Adrenal gland (tissue), 5 donors: Measurements from ENCODE around the gene DOCK8.

Experiments
- CTCF ChIP-seq, 6 experiments: fragments of 450-650 bp in 4 of 6; fragments of 200-600 bp in 2 of 6; sonication (generic) in 1 of 6; IDR thresholded peaks; 1 replicate in 5 of 6; 2 replicates in 1 of 6; pipeline versions ENCODE4 v1.5.1 to v1.8.0; 2016 to 2021; ENCODE audit warnings: antibody characterized with exemption in 6 of 6, mild to moderate bottlenecking in 2 of 6, moderate library complexity in 1 of 6
- POLR2A ChIP-seq, 2 donors: fragments of 450-650 bp; IDR thresholded peaks; one replicate each; pipeline ENCODE4 v1.6.1; 2017; ENCODE audit warnings: antibody characterized with exemption in 2 of 2, mild to moderate bottlenecking in 2 of 2, moderate library complexity in 1 of 2
- donor health status: DM: no; HTN: no; CAD: no.

- TF ChIP-seq CTCF (IDR thresholded peaks at IDR 0.05) (no peak), POLR2A (IDR thresholded peaks at IDR 0.05) (no peak)
Observed at GRCh38 chr9:281741-282645, 67.3 kb downstream of the DOCK8 start.
